Neural crest cell (in vitro differentiated cells): ENCODE measurements around the gene ARR3. TPM values are rescaled to one million over a fixed set of nuclear protein-coding genes. Genes with fewer than 3 reads are reported as not detected.
"Not testable (repeated sequence)": the region's sequence is repeated elsewhere in the genome, so short reads cannot be mapped to it uniquely, and the experiment has no call there.

Source experiments
- DNase-seq: peaks from one replicate; pipeline ENCODE4 v3.0.0; 2021; ENCODE audit warnings: low read depth, mixed read lengths, low spot score
- H3K27ac Mint-ChIP-seq: one replicate; pipeline ENCODE4 v1.8.0; 2021; ENCODE audit warnings: mild to moderate bottlenecking, mixed read lengths; ENCODE audit not compliant: unreplicated experiment
- H3K27me3 Mint-ChIP-seq: 2 replicates; pipeline ENCODE4 v1.8.0; 2021; ENCODE audit warnings: low read depth, mild to moderate bottlenecking, mixed read lengths
- H3K36me3 Mint-ChIP-seq: 2 replicates; pipeline ENCODE4 v1.8.0; 2021; ENCODE audit warnings: low read depth, mild to moderate bottlenecking, mixed read lengths
- H3K4me1 Mint-ChIP-seq: 2 replicates; pipeline ENCODE4 v1.8.0; 2021; ENCODE audit warnings: mixed read lengths
- H3K4me3 Mint-ChIP-seq: one replicate; pipeline ENCODE4 v1.8.0; 2021; ENCODE audit warnings: mild to moderate bottlenecking, mixed read lengths
- H3K9me3 Mint-ChIP-seq: 2 replicates; pipeline ENCODE4 v1.8.0; 2021; ENCODE audit warnings: mixed read lengths
- total RNA-seq: library from RNA; stranded (reverse); gene quantifications from 2 replicates; pipeline ENCODE4 v1.2.1, GENCODE V29; 2021
- TF ChIP-seq, protein P1 (sequence below): fragments of 200-600 bp; sonication (generic); conservative IDR thresholded peaks from 2 replicates; pipeline ENCODE4 v1.5.0; 2021; ENCODE audit warnings: antibody characterized with exemption, mild to moderate bottlenecking

ARR3 gene
- total RNA-seq, 1 donor from 2014 or later, result not detected

DNA sequence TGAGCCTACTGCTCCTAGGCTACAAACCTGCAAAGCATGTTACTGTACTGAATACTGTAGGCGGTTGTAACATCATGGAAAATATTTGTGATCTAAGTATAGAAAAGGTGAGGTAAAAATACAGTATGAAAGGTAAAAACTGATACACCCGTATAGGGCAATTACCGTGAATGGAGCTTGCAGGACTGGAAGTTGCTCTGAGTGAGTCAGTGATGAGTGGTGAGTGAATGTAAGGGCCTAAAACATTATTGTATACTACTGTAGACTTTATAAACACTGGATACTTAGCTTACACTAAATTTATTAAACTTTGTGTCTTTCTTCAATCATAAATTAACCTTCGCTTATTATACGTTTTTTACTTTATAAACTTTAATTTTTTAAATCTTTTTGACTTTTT lies 25.5 kb downstream of the ARR3 start:
- TF ChIP-seq, protein P1, sequence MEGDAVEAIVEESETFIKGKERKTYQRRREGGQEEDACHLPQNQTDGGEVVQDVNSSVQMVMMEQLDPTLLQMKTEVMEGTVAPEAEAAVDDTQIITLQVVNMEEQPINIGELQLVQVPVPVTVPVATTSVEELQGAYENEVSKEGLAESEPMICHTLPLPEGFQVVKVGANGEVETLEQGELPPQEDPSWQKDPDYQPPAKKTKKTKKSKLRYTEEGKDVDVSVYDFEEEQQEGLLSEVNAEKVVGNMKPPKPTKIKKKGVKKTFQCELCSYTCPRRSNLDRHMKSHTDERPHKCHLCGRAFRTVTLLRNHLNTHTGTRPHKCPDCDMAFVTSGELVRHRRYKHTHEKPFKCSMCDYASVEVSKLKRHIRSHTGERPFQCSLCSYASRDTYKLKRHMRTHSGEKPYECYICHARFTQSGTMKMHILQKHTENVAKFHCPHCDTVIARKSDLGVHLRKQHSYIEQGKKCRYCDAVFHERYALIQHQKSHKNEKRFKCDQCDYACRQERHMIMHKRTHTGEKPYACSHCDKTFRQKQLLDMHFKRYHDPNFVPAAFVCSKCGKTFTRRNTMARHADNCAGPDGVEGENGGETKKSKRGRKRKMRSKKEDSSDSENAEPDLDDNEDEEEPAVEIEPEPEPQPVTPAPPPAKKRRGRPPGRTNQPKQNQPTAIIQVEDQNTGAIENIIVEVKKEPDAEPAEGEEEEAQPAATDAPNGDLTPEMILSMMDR, result no peak
- H3K4me1 Mint-ChIP-seq, result peaks cover 28% of the 10 kb centered on the region

DNA sequence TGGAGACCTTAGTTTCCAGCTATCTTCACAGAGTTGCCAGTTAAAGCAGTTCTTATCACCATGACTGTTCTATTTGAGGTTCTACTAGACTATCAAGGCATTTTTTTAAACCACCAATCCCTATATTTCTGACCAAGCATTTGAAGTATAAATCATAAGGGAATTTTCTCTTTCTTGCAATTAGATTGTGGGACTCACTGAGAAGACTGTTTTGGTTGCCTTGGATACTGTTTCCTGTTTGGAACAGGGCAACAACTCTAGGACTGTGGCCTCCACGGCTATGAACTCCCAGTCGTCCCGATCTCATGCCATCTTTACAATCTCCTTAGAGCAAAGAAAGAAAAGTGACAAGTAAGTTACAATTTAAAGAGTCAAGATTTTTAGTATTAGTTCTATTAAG lies 33.6 kb downstream of the ARR3 start:
- H3K4me1 Mint-ChIP-seq, result no peaks in the 10 kb centered on the region
- TF ChIP-seq, protein P1, result no peak
- H3K4me3 Mint-ChIP-seq, result no peak overlapping the region
- peaks cover 20% of the 10 kb centered on the region for H3K36me3 Mint-ChIP-seq
- H3K27ac Mint-ChIP-seq, result no peak overlapping the region
- H3K27me3 Mint-ChIP-seq, result no peaks in the 10 kb centered on the region
- peaks cover 3% of the 10 kb centered on the region for H3K9me3 Mint-ChIP-seq
- no peak for DNase-seq

More for the DNA sequence above, 25.5 kb downstream of the ARR3 start:
- DNase-seq, result no peak
- H3K27ac Mint-ChIP-seq, result no peak overlapping the region
- H3K27me3 Mint-ChIP-seq, result no peaks in the 10 kb centered on the region
- H3K4me3 Mint-ChIP-seq, result no peak overlapping the region
- H3K9me3 Mint-ChIP-seq, result no peaks in the 10 kb centered on the region
- H3K36me3 Mint-ChIP-seq, result no peaks in the 10 kb centered on the region

DNA sequence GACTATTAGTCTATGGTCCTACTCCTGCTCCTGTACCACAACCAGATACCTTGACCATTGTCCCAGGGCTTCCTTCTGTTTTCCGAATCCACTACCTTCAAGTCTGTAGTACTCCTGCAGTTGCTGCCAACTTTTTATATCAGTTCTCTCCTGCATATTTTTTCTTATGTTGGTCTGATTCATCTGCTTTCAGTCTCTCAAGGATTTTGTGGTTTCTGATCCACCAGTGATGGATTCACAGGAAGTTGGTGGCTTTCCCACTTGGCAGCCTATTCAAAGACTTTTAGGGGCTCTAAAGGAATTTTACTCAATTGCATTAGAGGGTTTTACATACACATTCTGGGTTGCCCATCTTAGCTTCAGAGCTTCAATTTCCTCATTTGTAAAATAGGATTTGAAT lies 45.4 kb downstream of the ARR3 start:
- H3K27ac Mint-ChIP-seq, result no peak overlapping the region

DNA sequence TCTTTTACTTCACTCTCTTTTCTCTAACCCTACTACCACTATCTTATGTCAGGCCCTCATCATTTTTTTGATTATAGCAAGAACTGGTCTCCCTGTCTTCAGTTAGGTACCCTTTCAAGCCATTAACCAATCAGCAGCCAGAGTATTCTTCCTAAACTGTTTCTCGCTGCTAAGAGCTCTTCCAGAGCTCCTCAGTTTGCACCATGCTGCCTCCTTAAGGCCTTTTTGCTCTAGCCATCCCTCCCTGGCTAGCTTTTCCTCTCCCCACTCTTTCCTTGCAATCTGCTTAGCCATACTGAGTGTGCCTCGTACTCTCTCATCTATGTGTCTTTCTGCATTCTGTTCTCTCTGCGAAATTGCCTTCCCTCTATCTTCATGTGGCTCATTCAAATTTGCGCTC lies 54.6 kb downstream of the ARR3 start:
- TF ChIP-seq, protein P1, result no peak
- no peaks in the 10 kb centered on the region for H3K27me3 Mint-ChIP-seq
- no peaks in the 10 kb centered on the region for H3K9me3 Mint-ChIP-seq
- DNase-seq, result no peak
- H3K36me3 Mint-ChIP-seq, result peaks cover 6% of the 10 kb centered on the region
- H3K4me1 Mint-ChIP-seq, result no peaks in the 10 kb centered on the region
- H3K27ac Mint-ChIP-seq, result no peak overlapping the region
- no peak overlapping the region for H3K4me3 Mint-ChIP-seq

More for the DNA sequence above, 45.4 kb downstream of the ARR3 start:
- H3K9me3 Mint-ChIP-seq, result peaks cover 3% of the 10 kb centered on the region
- no peak overlapping the region for H3K4me3 Mint-ChIP-seq
- no peak for DNase-seq
- peaks cover 24% of the 10 kb centered on the region for H3K36me3 Mint-ChIP-seq
- H3K27me3 Mint-ChIP-seq, result no peaks in the 10 kb centered on the region
- H3K4me1 Mint-ChIP-seq, result no peaks in the 10 kb centered on the region
- TF ChIP-seq, protein P1, result no peak

DNA sequence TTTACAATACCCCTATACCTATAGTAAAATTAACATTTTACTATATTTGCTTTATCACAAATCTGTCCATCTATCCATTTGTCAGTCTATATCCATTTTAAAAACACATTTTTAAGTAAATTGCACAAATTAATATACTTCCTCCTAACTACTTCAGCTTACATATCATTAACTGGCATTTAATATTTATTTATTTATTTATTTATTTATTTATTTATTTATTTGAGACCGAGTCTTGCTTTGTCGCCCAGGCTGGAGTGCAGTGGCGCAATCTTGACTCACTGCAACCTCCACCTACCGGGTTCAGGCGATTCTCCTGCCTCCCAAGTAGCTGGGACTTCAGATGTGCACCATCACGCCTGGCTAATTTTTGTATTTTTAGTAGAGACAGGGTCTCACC lies 55.5 kb downstream of the ARR3 start:
- H3K9me3 Mint-ChIP-seq, H3K27ac Mint-ChIP-seq, H3K36me3 Mint-ChIP-seq: not testable (repeated sequence)

DNA sequence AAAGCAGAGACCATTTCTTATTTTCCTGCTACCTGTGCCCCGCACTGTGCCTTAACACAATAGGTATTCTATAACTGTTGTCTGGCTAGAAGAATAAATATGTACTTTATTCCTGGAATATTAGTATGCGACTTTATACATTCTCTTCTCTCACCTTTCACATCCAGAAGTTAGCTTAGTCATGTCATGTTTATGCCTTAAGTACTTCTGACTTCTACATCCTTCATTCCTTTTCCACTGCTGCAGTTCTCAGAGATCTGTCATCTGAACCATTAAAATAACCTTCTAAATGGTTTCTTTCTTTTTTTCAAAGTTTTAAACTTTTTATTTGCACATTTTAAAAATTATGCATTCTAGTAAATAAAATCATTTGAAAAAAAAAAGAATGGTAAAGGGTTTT lies 56.2 kb downstream of the ARR3 start:
- Mint-ChIP-seq H3K4me3 (no peak overlapping the region), H3K36me3 (peaks cover 3% of the 10 kb centered on the region), H3K27ac (no peak overlapping the region), H3K4me1 (no peaks in the 10 kb centered on the region), H3K27me3 (no peaks in the 10 kb centered on the region), H3K9me3 (no peaks in the 10 kb centered on the region)
- TF ChIP-seq, protein P1, result no peak
- DNase-seq, result no peak

More for the DNA sequence above, 55.5 kb downstream of the ARR3 start:
- DNase-seq, H3K27me3 Mint-ChIP-seq, H3K4me1 Mint-ChIP-seq, H3K4me3 Mint-ChIP-seq: not testable (repeated sequence)
